Muscle layer of duodenum (tissue), 2 donors: ENCODE results near the gene AKT3.

Experiments
- H3K27ac ChIP-seq: one replicate; pipeline ENCODE4 v1.7.0; 2013; ENCODE audit warnings: mild to moderate bottlenecking, low read length
- H3K27me3 ChIP-seq: one replicate; pipeline ENCODE4 v1.7.0; 2013; ENCODE audit warnings: low read depth, mild to moderate bottlenecking, control low read depth, low read length
- H3K36me3 ChIP-seq, 2 donors: one replicate each; pipeline ENCODE4 v1.7.0; 2013; ENCODE audit warnings: low read length in 2 of 2, control low read depth in 1 of 2, mild to moderate bottlenecking in 1 of 2; ENCODE audit not compliant: insufficient read depth in 2 of 2, control insufficient read depth in 1 of 2
- H3K4me1 ChIP-seq, 2 donors: one replicate each; pipeline ENCODE4 v1.7.0; 2013; ENCODE audit warnings: low read length in 2 of 2, mild to moderate bottlenecking in 2 of 2, control low read depth in 1 of 2, moderate library complexity in 1 of 2; ENCODE audit not compliant: insufficient read depth in 2 of 2, control insufficient read depth in 1 of 2
- H3K4me3 ChIP-seq, 2 donors: one replicate each; pipeline ENCODE4 v1.7.0; 2013; ENCODE audit warnings: low read length in 2 of 2, low read depth in 1 of 2, mild to moderate bottlenecking in 1 of 2
- H3K9me3 ChIP-seq, 2 donors: one replicate each; pipeline ENCODE4 v1.7.0; 2013; ENCODE audit warnings: low read length in 2 of 2, control low read depth in 1 of 2, mild to moderate bottlenecking in 1 of 2; ENCODE audit not compliant: control insufficient read depth in 1 of 2
- donor health status: healthy.

Gene AKT3

DNA sequence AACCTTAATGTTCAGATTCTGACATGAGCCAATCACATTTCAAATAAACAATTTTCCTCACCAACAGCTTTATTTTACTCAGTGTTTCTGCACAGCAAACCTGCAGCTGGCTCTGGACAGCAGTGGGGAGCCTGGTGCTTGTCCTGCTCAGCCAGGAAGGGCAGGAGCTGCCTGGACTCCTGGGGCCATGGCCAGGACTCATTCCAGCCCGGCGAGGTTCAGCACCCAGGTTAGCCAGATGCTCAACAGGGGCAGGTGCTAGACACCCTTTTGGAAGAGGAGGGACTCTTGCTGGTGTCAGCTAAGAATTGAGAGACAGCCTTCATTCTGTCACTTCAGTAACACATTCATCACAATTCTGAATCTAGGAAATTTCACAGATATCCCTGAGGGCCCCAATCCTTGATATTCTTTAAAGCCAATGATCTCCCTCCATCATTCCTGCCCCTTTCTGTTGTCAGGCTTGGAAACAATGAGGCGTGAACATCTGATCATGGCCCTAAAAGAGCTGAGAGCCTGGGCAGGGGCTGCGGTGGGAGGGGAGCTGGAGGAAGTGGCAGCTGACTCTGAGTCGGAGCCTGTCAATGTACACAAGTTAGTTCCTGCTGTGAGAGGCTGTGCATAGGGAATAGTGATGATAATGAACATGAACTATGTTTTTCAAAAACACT lies 342.9 kb downstream of the AKT3 start:
- Histone ChIP-seq H3K4me3 (no peak overlapping the region), H3K27me3 (no peaks in the 10 kb centered on the region), H3K27ac (no peak overlapping the region), H3K36me3 (peaks cover 0 to 13% of the 10 kb centered on the region in 2 donors), H3K4me1 (no peaks in the 10 kb centered on the region), H3K9me3 (no peaks in the 10 kb centered on the region)

- Histone ChIP-seq H3K4me3 (no peak overlapping the region), H3K36me3 (peaks cover 3 to 14% of the 10 kb centered on the region in 2 donors), H3K27ac (no peak overlapping the region), H3K9me3 (no peaks in the 10 kb centered on the region), H3K4me1 (no peaks in the 10 kb centered on the region), H3K27me3 (no peaks in the 10 kb centered on the region)
These were observed 343.9 kb downstream of the AKT3 start for GRCh38 chr1:243505986-243506689.

DNA sequence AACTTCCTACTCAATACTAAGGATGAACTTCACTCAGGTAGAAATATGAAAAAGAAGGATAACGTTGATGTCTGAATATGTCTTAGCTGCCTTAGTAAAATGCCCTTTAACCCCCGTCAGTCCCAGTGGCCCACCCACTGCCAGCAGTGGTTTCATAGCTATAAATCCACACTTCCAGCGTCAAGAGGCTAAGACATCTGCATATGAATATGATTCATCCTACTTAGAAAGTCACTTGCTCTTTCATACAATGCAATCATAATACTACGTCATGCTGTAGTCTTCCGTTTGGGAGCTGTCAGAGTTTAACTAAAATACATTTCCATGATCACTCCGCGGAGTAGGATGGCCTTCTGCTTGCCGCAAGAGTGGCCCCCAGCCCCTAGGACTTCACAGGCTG lies 346.9 kb downstream of the AKT3 start:
- H3K4me3 ChIP-seq = no peak overlapping the region
- peaks cover 5 to 18% of the 10 kb centered on the region in 2 donors for H3K36me3 ChIP-seq
- H3K27ac ChIP-seq = no peak overlapping the region
- H3K9me3 ChIP-seq = no peaks in the 10 kb centered on the region
- H3K4me1 ChIP-seq = no peaks in the 10 kb centered on the region
- H3K27me3 ChIP-seq = no peaks in the 10 kb centered on the region

- Histone ChIP-seq H3K4me1 (peaks cover 0 to 6% of the 10 kb centered on the region in 2 donors), H3K9me3 (no peaks in the 10 kb centered on the region), H3K27ac (no peak overlapping the region), H3K4me3 (no peak overlapping the region), H3K36me3 (peaks cover 5 to 23% of the 10 kb centered on the region in 2 donors), H3K27me3 (no peaks in the 10 kb centered on the region)
These were observed 349.0 kb downstream of the AKT3 start for GRCh38 chr1:243501002-243501401.

DNA sequence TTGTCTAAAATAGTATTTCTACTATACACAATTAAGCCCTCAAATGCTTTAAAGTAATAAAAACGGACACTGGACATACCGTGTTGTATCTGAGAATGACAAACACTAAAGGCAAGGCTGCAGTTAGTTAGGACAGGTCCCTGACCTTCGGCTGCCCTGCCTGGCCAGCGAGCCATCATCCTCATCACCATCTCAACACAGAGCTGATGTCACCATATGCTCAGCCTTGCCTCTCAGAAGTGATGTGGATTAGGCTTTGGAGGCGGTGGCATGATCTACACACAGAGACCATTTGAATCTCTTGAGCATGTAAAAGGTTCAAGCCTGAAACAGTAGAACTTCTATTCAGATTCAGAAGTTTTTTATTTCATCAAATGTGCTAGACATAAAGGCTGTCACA lies 349.5 kb downstream of the AKT3 start:
- Histone ChIP-seq H3K36me3 (peaks cover 5 to 23% of the 10 kb centered on the region in 2 donors), H3K27me3 (no peaks in the 10 kb centered on the region), H3K4me1 (peaks cover 0 to 10% of the 10 kb centered on the region in 2 donors), H3K9me3 (no peaks in the 10 kb centered on the region), H3K27ac (no peak overlapping the region), H3K4me3 (no peak overlapping the region)

DNA sequence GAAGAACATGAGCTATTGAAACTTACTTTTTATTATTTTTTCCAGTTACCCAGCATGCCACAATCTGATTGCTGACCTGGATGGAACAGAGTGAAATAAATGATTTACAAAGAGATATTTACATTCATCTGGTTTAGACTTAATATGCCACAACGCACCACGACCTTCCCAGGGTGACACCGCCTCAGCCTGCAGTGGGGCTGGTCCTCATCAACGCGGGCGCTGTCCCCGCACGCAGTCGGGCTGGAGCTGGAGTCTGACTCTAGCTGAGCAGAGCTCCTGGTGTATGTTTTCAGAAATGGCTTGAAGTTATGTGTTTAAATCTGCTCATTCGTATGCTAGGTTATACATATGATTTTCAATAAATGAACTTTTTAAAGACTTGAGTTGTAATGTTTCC lies 350.3 kb downstream of the AKT3 start:
- H3K27me3 ChIP-seq = no peaks in the 10 kb centered on the region
- no peak overlapping the region for H3K4me3 ChIP-seq
- no peaks in the 10 kb centered on the region for H3K9me3 ChIP-seq
- peaks cover 5 to 17% of the 10 kb centered on the region in 2 donors for H3K36me3 ChIP-seq
- H3K27ac ChIP-seq = no peak overlapping the region
- peaks cover 0 to 11% of the 10 kb centered on the region in 2 donors for H3K4me1 ChIP-seq

- H3K4me1 ChIP-seq = peaks cover 0 to 11% of the 10 kb centered on the region in 2 donors
- no peak overlapping the region for H3K4me3 ChIP-seq
- H3K36me3 ChIP-seq = peaks cover 5 to 15% of the 10 kb centered on the region in 2 donors
- no peaks in the 10 kb centered on the region for H3K27me3 ChIP-seq
- H3K9me3 ChIP-seq = no peaks in the 10 kb centered on the region
- H3K27ac ChIP-seq = no peak overlapping the region
These were observed 350.8 kb downstream of the AKT3 start for GRCh38 chr1:243499248-243499647.

GRCh38 chr1:243497939-243498681 lies 351.9 kb downstream of the AKT3 start:
- Histone ChIP-seq H3K27ac (no peak overlapping the region), H3K9me3 (no peaks in the 10 kb centered on the region), H3K27me3 (no peaks in the 10 kb centered on the region), H3K4me1 (peaks cover 0 to 11% of the 10 kb centered on the region in 2 donors), H3K4me3 (no peak overlapping the region), H3K36me3 (peaks cover 5 to 15% of the 10 kb centered on the region in 2 donors)

DNA sequence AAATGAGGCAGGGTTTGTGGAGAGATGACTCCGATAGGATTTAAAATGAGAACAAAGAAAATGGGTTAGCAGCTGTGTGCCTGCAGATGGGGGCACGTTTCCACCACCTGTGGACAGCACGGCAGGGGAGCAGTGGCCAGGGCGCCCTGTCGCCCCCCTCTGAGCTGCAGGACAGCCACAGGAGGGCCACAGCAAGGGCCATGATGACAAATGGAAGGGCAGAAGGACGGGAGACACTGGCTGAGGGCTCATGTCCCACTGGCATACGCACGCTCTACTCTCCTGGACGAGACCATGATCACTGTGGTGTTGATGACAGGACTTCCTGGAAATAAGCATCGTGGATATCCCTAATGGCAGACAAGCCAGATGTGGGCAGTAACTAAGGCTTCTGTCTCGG lies 353.2 kb downstream of the AKT3 start:
- no peaks in the 10 kb centered on the region for H3K9me3 ChIP-seq
- H3K27me3 ChIP-seq = no peaks in the 10 kb centered on the region
- H3K4me1 ChIP-seq = peaks cover 0 to 12% of the 10 kb centered on the region in 2 donors
- peak overlapping the region; percentile 67 for H3K27ac ChIP-seq
- H3K4me3 ChIP-seq = no peak overlapping the region
- peaks cover 5 to 10% of the 10 kb centered on the region in 2 donors for H3K36me3 ChIP-seq

GRCh38 chr1:243496187-243496646 lies 353.8 kb downstream of the AKT3 start:
- Histone ChIP-seq H3K27me3 (no peaks in the 10 kb centered on the region), H3K4me3 (no peak overlapping the region), H3K27ac (peak overlapping the region; percentile 67), H3K9me3 (no peaks in the 10 kb centered on the region), H3K4me1 (peaks cover 0 to 17% of the 10 kb centered on the region in 2 donors), H3K36me3 (peaks cover 3 to 10% of the 10 kb centered on the region in 2 donors)
